ENCODE results near the gene QSOX1. TPM values are rescaled to one million over a fixed set of nuclear protein-coding genes. Genes with fewer than 3 reads are reported as not detected.

QSOX1 gene
- total RNA-seq, 1 donor from 2014 or later = 58.7 TPM

- Mint-ChIP-seq H3K27ac (no peak overlapping the region), H3K9me3 (no peaks in the 10 kb centered on the region), H3K4me3 (ENCODE audit: low read depth) (no peak overlapping the region), H3K4me1 (ENCODE audit: low read depth) (peaks cover 4% of the 10 kb centered on the region), H3K27me3 (ENCODE audit: low read depth) (peaks cover 54% of the 10 kb centered on the region), H3K36me3 (ENCODE audit: low read depth) (no peaks in the 10 kb centered on the region)
- no peak for DNase-seq (ENCODE audit: low spot score)
- intact Hi-C loops (cut with micrococcal nuclease) = no loop called here
Observed at GRCh38 chr1:180241716-180242544, 87.3 kb downstream of the QSOX1 start.

GRCh38 chr1:180243517-180244221, 89.0 kb downstream of the QSOX1 start:
- Mint-ChIP-seq H3K27me3 (ENCODE audit: low read depth) (peaks cover 37% of the 10 kb centered on the region), H3K9me3 (no peaks in the 10 kb centered on the region), H3K27ac (no peak overlapping the region), H3K4me3 (ENCODE audit: low read depth) (no peak overlapping the region), H3K36me3 (ENCODE audit: low read depth) (no peaks in the 10 kb centered on the region), H3K4me1 (ENCODE audit: low read depth) (peaks cover 7% of the 10 kb centered on the region)
- intact Hi-C loops (cut with micrococcal nuclease) = no loop called here
- no peak for DNase-seq (ENCODE audit: low spot score)

- intact Hi-C loops (cut with micrococcal nuclease) = no loop called here
- no peak overlapping the region for H3K4me3 Mint-ChIP-seq (ENCODE audit: low read depth)
- DNase-seq (ENCODE audit: low spot score) = no peak
- H3K9me3 Mint-ChIP-seq = no peaks in the 10 kb centered on the region
- H3K27me3 Mint-ChIP-seq (ENCODE audit: low read depth) = peaks cover 30% of the 10 kb centered on the region
- no peaks in the 10 kb centered on the region for H3K36me3 Mint-ChIP-seq (ENCODE audit: low read depth)
- no peak overlapping the region for H3K27ac Mint-ChIP-seq
- peaks cover 5% of the 10 kb centered on the region for H3K4me1 Mint-ChIP-seq (ENCODE audit: low read depth)
Observed at GRCh38 chr1:180244840-180245239, 90.2 kb downstream of the QSOX1 start.

- no peaks in the 10 kb centered on the region for H3K36me3 Mint-ChIP-seq (ENCODE audit: low read depth)
Observed at GRCh38 chr1:180246579-180246978, 91.9 kb downstream of the QSOX1 start.

GRCh38 chr1:180247061-180247460, 92.4 kb downstream of the QSOX1 start:
- Mint-ChIP-seq H3K4me3 (ENCODE audit: low read depth) (no peak overlapping the region), H3K9me3 (no peaks in the 10 kb centered on the region), H3K27ac (no peak overlapping the region), H3K27me3 (ENCODE audit: low read depth) (peaks cover 12% of the 10 kb centered on the region), H3K36me3 (ENCODE audit: low read depth) (no peaks in the 10 kb centered on the region), H3K4me1 (ENCODE audit: low read depth) (peaks cover 5% of the 10 kb centered on the region)
- intact Hi-C loops (cut with micrococcal nuclease) = no loop called here
- DNase-seq (ENCODE audit: low spot score) = no peak

More at GRCh38 chr1:180246579-180246978, 91.9 kb downstream of the QSOX1 start:
- DNase-seq (ENCODE audit: low spot score) = no peak
- Mint-ChIP-seq H3K27me3 (ENCODE audit: low read depth) (peaks cover 15% of the 10 kb centered on the region), H3K9me3 (no peaks in the 10 kb centered on the region), H3K27ac (no peak overlapping the region), H3K4me3 (ENCODE audit: low read depth) (no peak overlapping the region), H3K4me1 (ENCODE audit: low read depth) (peaks cover 5% of the 10 kb centered on the region)
- intact Hi-C loops (cut with micrococcal nuclease) = no loop called here

GRCh38 chr1:180247580-180247979, 92.9 kb downstream of the QSOX1 start:
- H3K36me3 Mint-ChIP-seq (ENCODE audit: low read depth) = no peaks in the 10 kb centered on the region
- peaks cover 7% of the 10 kb centered on the region for H3K27me3 Mint-ChIP-seq (ENCODE audit: low read depth)

GRCh38 chr1:180248176-180248575, 93.5 kb downstream of the QSOX1 start:
- Mint-ChIP-seq H3K9me3 (no peaks in the 10 kb centered on the region), H3K27me3 (ENCODE audit: low read depth) (peaks cover 9% of the 10 kb centered on the region), H3K4me3 (ENCODE audit: low read depth) (no peak overlapping the region), H3K36me3 (ENCODE audit: low read depth) (no peaks in the 10 kb centered on the region), H3K4me1 (ENCODE audit: low read depth) (peaks cover 5% of the 10 kb centered on the region), H3K27ac (no peak overlapping the region)
- intact Hi-C loops (cut with micrococcal nuclease) = no loop called here
- DNase-seq (ENCODE audit: low spot score) = no peak

More at GRCh38 chr1:180247580-180247979, 92.9 kb downstream of the QSOX1 start:
- Mint-ChIP-seq H3K4me1 (ENCODE audit: low read depth) (peaks cover 5% of the 10 kb centered on the region), H3K9me3 (no peaks in the 10 kb centered on the region), H3K27ac (no peak overlapping the region), H3K4me3 (ENCODE audit: low read depth) (no peak overlapping the region)
- no peak for DNase-seq (ENCODE audit: low spot score)
- intact Hi-C loops (cut with micrococcal nuclease) = no loop called here

- Mint-ChIP-seq H3K4me1 (ENCODE audit: low read depth) (peaks cover 5% of the 10 kb centered on the region), H3K36me3 (ENCODE audit: low read depth) (no peaks in the 10 kb centered on the region), H3K27ac (no peak overlapping the region), H3K4me3 (ENCODE audit: low read depth) (no peak overlapping the region), H3K27me3 (ENCODE audit: low read depth) (peaks cover 9% of the 10 kb centered on the region), H3K9me3 (no peaks in the 10 kb centered on the region)
- intact Hi-C loops (cut with micrococcal nuclease) = no loop called here
- DNase-seq (ENCODE audit: low spot score) = no peak
Observed at GRCh38 chr1:180248731-180249681, 94.3 kb downstream of the QSOX1 start.

- intact Hi-C loops (cut with micrococcal nuclease) = no loop called here
Observed at GRCh38 chr1:180249725-180250498, 95.2 kb downstream of the QSOX1 start.

GRCh38 chr1:180250499-180250770, 95.8 kb downstream of the QSOX1 start:
- Mint-ChIP-seq H3K27ac (no peak overlapping the region), H3K4me3 (ENCODE audit: low read depth) (no peak overlapping the region), H3K9me3 (no peaks in the 10 kb centered on the region), H3K4me1 (ENCODE audit: low read depth) (peaks cover 5% of the 10 kb centered on the region), H3K36me3 (ENCODE audit: low read depth) (no peaks in the 10 kb centered on the region), H3K27me3 (ENCODE audit: low read depth) (peaks cover 8% of the 10 kb centered on the region)
- DNase-seq (ENCODE audit: low spot score) = no peak
- intact Hi-C loops (cut with micrococcal nuclease) = no loop called here

More at GRCh38 chr1:180249725-180250498, 95.2 kb downstream of the QSOX1 start:
- Mint-ChIP-seq H3K4me3 (ENCODE audit: low read depth) (no peak overlapping the region), H3K9me3 (no peaks in the 10 kb centered on the region), H3K27ac (no peak overlapping the region), H3K27me3 (ENCODE audit: low read depth) (peaks cover 9% of the 10 kb centered on the region), H3K36me3 (ENCODE audit: low read depth) (no peaks in the 10 kb centered on the region), H3K4me1 (ENCODE audit: low read depth) (peaks cover 5% of the 10 kb centered on the region)
- DNase-seq (ENCODE audit: low spot score) = no peak

GRCh38 chr1:180250883-180251509, 96.3 kb downstream of the QSOX1 start:
- Mint-ChIP-seq H3K4me3 (ENCODE audit: low read depth) (no peak overlapping the region), H3K4me1 (ENCODE audit: low read depth) (peaks cover 5% of the 10 kb centered on the region), H3K27ac (no peak overlapping the region), H3K9me3 (no peaks in the 10 kb centered on the region), H3K36me3 (ENCODE audit: low read depth) (no peaks in the 10 kb centered on the region), H3K27me3 (ENCODE audit: low read depth) (peaks cover 4% of the 10 kb centered on the region)
- intact Hi-C loops (cut with micrococcal nuclease) = no loop called here
- DNase-seq (ENCODE audit: low spot score) = no peak

Measured in activated T-helper 2 cell treated with anti-CD3 and anti-CD28 coated beads, Interferon-gamma antibody, Interleukin-2, Interleukin-4, amounts not matched to agents 10 μg/mL and 5 μg/mL and 100 μg/mL, durations not matched to agents 14 hours and 24 hours and 36 hours (primary cell).